Right renal cortex interstitium (tissue), 3 donors: ENCODE results near the gene SNX3. TPM values are rescaled to one million over a fixed set of nuclear protein-coding genes. Genes with fewer than 3 reads are reported as not detected.
"Not testable (repeated sequence)": the region's sequence is repeated elsewhere in the genome, so short reads cannot be mapped to it uniquely, and the experiment has no call there.

Source experiments
- DNase-seq, 3 donors: peaks; one replicate each; pipeline ENCODE4 v3.0.0-alpha.2; 2013; ENCODE audit warnings: low read depth in 3 of 3, low spot score in 2 of 3
- polyA plus RNA-seq, 3 donors: library from polyadenylated mRNA; unstranded; fragments of 120-200 nt; gene quantifications; one replicate each; pipeline ENCODE4 v1.2.1, GENCODE V29; 2013; ENCODE audit not compliant: insufficient read length in 3 of 3

The SNX3 gene
- 100 to 1,000 TPM; 238 to 256 (median 248) TPM for polyA plus RNA-seq

- DNase-seq: peak; percentile 89 to 92 (median 89)
These were observed at the start of gene SNX3 for GRCh38 chr6:108260809-108261569. SNX3 (minus strand) TSS chr6:108261040; CDS start chr6:108260921, 119 bp downstream.

DNA sequence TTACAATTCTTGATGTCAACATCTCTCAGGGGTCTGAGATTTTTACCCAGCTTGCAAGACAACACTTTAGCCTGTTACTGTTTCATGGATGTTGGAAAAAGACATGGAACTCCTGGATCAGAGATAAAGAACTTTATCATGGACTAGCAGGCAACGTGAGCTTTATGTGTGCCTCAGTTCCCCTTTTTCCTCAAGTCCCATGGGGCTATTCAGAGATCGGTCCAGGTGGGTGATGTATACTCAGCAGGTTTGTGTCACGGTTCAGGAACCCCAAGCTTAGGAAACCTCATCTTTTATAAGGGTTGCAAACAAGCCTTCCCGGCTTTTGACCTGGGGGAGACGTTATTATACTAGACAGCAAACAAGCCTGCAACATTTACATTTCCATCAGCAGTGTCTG lies 49.0 kb upstream of the SNX3 start:
- no peak for DNase-seq

DNA sequence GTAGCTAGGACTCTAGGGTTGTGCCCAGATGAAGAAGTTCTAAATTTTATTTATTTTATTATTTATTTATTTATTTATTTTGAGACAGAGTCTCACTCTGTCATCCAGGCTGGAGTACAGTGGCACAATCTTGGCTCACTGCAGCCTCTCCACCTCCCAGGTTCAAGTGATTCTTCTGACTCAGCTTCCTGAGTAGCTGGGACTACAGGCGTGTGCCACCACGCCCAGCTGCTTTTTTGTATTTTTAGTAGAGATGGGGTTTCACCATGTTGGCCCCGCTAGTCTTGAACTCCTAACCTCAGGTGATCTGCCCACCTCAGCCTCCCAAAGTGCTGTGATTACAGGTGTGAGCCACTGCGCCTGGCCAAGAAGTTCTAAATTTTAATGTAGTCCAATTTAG lies 47.8 kb upstream of the SNX3 start:
- DNase-seq: not testable (repeated sequence)

GRCh38 chr6:108304646-108305045 lies 43.8 kb upstream of the SNX3 start:
- DNase-seq: no peak

DNA sequence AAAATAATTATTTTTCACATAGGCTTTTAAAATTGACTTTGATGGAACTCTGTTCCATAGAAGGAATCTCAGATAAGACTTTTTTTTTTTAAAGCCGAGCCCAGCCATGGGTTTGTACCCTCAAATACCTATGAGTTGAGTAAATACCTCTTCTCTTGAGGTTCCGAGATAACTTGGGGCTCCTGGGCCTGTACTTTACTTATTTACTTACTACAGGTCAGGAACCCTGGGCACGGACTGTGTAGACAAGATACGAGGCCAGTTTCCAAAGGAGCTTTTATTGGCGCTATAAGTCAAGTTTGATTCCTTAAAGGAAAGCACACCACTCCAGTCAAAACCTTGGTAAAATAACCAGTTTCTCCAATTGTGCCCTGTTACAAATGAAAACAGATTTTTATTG lies 41.5 kb upstream of the SNX3 start:
- no peak for DNase-seq

DNA sequence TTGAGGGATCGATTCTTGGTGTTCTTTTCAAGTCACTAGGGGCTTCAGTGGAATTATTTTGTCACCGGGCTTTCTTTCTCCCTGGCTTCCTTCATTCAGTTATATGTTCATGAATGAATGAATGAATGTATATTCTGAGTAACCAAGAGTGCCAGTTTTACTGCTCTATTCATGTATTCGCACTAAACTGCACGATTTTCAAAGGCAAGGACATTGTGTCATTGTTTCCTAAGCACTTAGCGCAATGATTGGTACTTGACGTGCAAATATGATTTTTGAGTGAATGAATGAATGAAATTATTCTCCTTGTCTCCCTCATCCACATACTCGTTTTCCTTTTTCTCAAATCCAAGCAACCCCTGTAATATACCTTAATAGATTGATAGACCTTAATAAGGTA lies 34.8 kb upstream of the SNX3 start:
- DNase-seq: peak in 1 of 3 donors; percentile 0

DNA sequence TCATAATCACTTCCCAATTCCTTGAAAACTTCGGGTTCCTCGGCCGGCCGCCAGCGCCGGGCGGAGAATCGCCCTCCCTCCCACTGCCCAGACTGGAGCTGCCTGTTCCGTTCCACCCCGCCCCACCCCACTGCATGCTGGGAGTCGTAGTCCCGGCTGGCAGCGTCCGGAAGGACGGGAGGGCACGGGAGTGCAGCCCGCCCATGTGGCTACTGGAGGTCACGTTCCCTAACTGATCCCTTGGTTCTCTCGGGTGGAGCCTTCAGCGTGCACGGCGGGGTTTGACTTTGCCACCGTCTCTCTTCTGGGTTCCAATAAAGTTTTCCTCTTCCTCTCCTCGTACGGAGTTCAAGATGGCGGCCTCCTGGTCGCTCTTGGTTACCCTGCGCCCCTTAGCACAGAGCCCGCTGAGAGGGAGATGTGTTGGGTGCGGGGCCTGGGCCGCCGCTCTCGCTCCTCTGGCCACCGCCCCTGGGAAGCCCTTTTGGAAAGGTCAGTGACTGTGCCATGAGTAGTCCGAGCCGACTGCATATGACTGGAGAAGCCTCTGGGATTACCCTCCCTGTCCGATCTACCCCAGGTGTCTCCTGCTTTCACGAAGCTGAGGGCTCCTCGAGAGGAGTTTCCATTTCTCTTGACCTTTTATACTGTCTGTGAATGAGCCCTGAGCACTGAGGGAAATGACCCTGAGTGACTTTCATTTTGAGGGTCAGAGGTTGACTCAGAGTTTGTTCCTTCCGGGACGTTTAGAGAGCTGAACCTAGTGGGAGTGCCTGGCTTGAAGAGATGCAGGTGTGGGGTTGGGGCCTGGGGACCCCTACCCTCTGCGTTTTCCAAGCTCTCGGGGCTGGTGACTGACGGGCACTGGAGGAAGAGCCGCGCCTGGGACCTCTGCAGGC lies 34.1 kb upstream of the SNX3 start, which contains the start of gene AFG1L:
Gene AFG1L, plus strand, starts transcription at position 328 of the 899 bp plus-strand sequence. Its CDS starts 26 bp downstream, at position 354.
- DNase-seq: peak; percentile 81 to 88 (median 84)

DNA sequence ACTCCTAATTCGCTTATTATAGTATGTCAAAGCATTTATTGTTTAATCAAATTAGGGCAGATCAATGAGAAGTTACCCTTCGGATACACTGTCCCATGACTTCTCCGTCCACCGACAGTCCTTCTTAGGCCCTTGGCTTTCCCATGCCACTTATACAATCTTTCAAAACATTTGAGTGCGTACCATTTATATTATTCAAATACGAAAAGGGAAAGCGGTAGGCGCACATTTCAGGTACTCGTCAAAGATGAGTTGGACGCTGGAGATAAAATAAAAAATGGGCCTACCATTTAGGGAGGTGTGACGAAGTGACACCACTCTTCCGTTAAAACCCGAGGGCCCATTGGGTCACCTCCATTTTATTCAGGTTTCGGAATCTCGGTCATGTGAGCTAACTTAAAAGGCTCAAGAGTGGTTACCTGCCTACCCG lies 33.5 kb upstream of the SNX3 start:
- DNase-seq: no peak

GRCh38 chr6:108293527-108294296 lies 32.9 kb upstream of the SNX3 start:
- no peak for DNase-seq

- not testable (repeated sequence) for DNase-seq
These were observed 31.7 kb upstream of the SNX3 start for GRCh38 chr6:108292561-108292960.

DNA sequence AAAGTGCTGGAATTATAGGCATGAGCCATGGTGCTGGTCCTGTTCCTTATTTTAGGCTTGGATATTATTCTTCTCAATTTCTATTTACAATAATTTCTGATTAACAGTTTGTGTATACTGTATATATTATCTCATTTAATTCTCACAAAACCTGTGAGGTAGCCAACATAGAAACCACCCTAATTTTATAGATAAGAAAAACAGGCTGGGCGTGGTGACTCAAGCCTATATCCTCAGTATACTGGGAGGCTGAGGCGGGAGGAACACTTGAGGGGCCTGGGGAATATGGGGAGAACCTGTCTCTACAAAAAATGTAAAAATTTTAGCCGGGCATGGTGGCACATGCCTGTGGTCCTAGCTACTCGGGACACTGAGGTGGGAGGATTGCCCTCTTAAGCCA lies 30.3 kb upstream of the SNX3 start:
- no peak for DNase-seq

- DNase-seq: no peak
These were observed 27.9 kb upstream of the SNX3 start for GRCh38 chr6:108288742-108289141.

DNA sequence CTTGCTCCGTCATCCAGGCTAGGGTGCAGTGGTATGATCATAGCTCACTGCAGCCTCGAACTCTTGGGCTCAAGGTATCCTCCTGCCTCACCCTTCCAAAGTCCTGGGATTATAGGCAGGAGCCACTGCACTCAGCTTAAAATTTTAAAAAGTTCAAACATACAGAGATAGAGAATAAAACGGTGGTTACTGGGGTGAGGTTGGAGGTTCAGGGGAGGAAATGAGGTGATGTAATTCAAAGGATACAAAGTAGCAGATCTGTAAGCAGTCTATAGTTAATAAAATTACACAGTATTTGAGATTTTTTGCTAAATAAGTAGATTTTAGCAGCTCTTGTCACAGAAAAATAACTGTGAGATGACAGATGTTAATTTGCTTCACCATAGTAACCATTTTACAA lies 26.5 kb upstream of the SNX3 start:
- no peak for DNase-seq

- no peak for DNase-seq
These were observed 25.5 kb upstream of the SNX3 start for GRCh38 chr6:108286366-108286765.

- no peak for DNase-seq
These were observed 24.5 kb upstream of the SNX3 start for GRCh38 chr6:108285381-108285780.

DNA sequence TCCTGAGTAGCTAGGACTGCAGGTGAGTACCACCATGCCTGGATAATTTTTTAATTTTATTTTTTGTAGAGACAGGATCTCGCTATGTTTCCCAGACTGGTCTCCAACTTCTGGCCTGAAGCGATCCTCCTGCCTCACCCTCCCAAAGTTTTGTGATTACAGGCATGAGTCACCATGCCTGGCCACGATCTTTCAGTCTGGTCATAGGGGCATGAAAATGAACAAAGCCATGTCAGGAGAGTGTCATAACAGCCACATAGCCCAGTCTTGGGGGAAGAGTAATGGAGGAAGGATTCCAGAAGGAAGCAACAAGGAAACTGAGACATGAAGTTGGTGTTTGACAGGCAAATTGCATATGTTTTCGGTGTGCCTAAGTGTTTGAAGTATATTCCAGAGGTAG lies 17.0 kb upstream of the SNX3 start:
- DNase-seq: no peak

GRCh38 chr6:108277295-108277694 lies 16.5 kb upstream of the SNX3 start:
- DNase-seq: no peak

- DNase-seq: no peak
These were observed 15.1 kb upstream of the SNX3 start for GRCh38 chr6:108275976-108276375.

DNA sequence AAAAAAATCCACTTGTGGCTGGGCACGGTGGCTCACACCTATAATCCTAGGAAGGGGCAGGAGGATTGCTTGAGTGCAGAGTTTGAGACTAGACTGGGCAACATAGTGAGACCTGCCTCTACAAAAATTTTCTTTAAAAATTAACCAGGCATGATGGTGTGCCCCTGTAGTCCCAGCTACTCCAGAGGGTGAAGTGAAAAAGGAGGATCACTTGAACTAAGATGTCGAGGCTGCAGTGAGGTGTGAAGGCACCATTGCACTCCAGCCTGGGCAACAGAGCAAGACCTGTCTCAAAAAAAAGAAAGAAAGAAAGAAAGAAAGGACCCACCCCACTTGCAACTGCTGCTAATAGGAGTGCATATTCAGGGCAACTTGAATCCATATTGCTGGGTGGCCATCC lies 13.7 kb upstream of the SNX3 start:
- DNase-seq: no peak

GRCh38 chr6:108269955-108270354 lies 9.1 kb upstream of the SNX3 start:
- DNase-seq: not testable (repeated sequence)

- DNase-seq: no peak
These were observed 8.0 kb upstream of the SNX3 start for GRCh38 chr6:108268845-108269244.
